ENCODE measurements around the gene FAM217A.

Gene FAM217A

GRCh38 chr6:4074478-4075235 is 4.3 kb downstream of the FAM217A start:
- WGBS: 94% methylated on average over 5 of the region's 6 CpGs

GRCh38 chr6:4071330-4071729 is 7.6 kb downstream of the FAM217A start:
- WGBS: 97% methylated on average over 4 of the region's 4 CpGs
- H3K4me2 ChIP-seq (ENCODE audit: low read length, poor library complexity, severe bottlenecking): no peak overlapping the region
- H3K9me3 ChIP-seq (ENCODE audit: control insufficient read depth, low read length): no peaks in the 10 kb centered on the region
- H4K8ac ChIP-seq (ENCODE audit: low read length): no peak overlapping the region
- H3K27ac ChIP-seq (ENCODE audit: low read length, poor library complexity, severe bottlenecking): no peak overlapping the region
- H3K14ac ChIP-seq (ENCODE audit: low read length in 2 of 2): no peak overlapping the region
- no peak overlapping the region for H3K9ac ChIP-seq (ENCODE audit: low read length)
- no peaks in the 10 kb centered on the region for H3K79me1 ChIP-seq (replicated peaks; ENCODE audit: low read length, poor library complexity, severe bottlenecking)
- H2AFZ ChIP-seq (ENCODE audit: low read depth, low read length): no peak overlapping the region
- no peak overlapping the region for H2BK120ac ChIP-seq (ENCODE audit: low read depth, low read length)
- no peak overlapping the region for H3K4me3 ChIP-seq (ENCODE audit: insufficient read depth in 1 of 2, low read depth in 1 of 2, low read length in 2 of 2)
- DNase-seq: no peak
- no peaks in the 10 kb centered on the region for H3K27me3 ChIP-seq (ENCODE audit: control insufficient read depth in 1 of 2, insufficient read depth in 1 of 2, low read length in 2 of 2)
- no peaks in the 10 kb centered on the region for H3K4me1 ChIP-seq (ENCODE audit: control insufficient read depth, insufficient read depth, low read depth, low read length)
- no peak overlapping the region for H2BK15ac ChIP-seq (ENCODE audit: low read depth, poor library complexity, severe bottlenecking)
- no peak overlapping the region for H2AK5ac ChIP-seq (ENCODE audit: low read length, severe bottlenecking)
- H2BK5ac ChIP-seq (ENCODE audit: low read depth, low read length, poor library complexity, severe bottlenecking): no peak overlapping the region
- H3K18ac ChIP-seq (ENCODE audit: low read depth in 1 of 2, low read length in 2 of 2): no peak overlapping the region
- H3K4ac ChIP-seq (ENCODE audit: low read depth in 1 of 2, low read length in 2 of 2): no peak overlapping the region
- H3K23ac ChIP-seq (ENCODE audit: low read length in 2 of 2): no peak overlapping the region
- no peak overlapping the region for H4K91ac ChIP-seq (ENCODE audit: low read length)
- peaks cover 0 to under 1% of the 10 kb centered on the region in 2 experiments for H3K36me3 ChIP-seq (ENCODE audit: control insufficient read depth in 1 of 2, insufficient read depth in 2 of 2, low read depth in 1 of 2, low read length in 2 of 2)
- no peak overlapping the region for H2BK12ac ChIP-seq (ENCODE audit: low read length in 2 of 2)

More at GRCh38 chr6:4074478-4075235, 4.3 kb downstream of the FAM217A start:
- Histone ChIP-seq H3K27me3 (ENCODE audit: control insufficient read depth in 1 of 2, insufficient read depth in 1 of 2, low read length in 2 of 2) (peaks cover 0 to 4% of the 10 kb centered on the region in 2 experiments), H3K9me3 (ENCODE audit: control insufficient read depth, low read length) (no peaks in the 10 kb centered on the region), H3K79me1 (replicated peaks; ENCODE audit: low read length, poor library complexity, severe bottlenecking) (no peaks in the 10 kb centered on the region), H2BK12ac (ENCODE audit: low read length in 2 of 2) (no peak overlapping the region), H2BK120ac (ENCODE audit: low read depth, low read length) (no peak overlapping the region), H3K4me3 (ENCODE audit: insufficient read depth in 1 of 2, low read depth in 1 of 2, low read length in 2 of 2) (no peak overlapping the region), H3K18ac (ENCODE audit: low read depth in 1 of 2, low read length in 2 of 2) (no peak overlapping the region), H3K4me2 (ENCODE audit: low read length, poor library complexity, severe bottlenecking) (no peak overlapping the region), H4K91ac (ENCODE audit: low read length) (no peak overlapping the region), H3K9ac (ENCODE audit: low read length) (no peak overlapping the region), H2AK5ac (ENCODE audit: low read length, severe bottlenecking) (no peak overlapping the region), H2BK5ac (ENCODE audit: low read depth, low read length, poor library complexity, severe bottlenecking) (no peak overlapping the region), H3K4me1 (ENCODE audit: control insufficient read depth, insufficient read depth, low read depth, low read length) (no peaks in the 10 kb centered on the region), H2AFZ (ENCODE audit: low read depth, low read length) (no peak overlapping the region), H3K27ac (ENCODE audit: low read length, poor library complexity, severe bottlenecking) (no peak overlapping the region), H3K36me3 (ENCODE audit: control insufficient read depth in 1 of 2, insufficient read depth in 2 of 2, low read depth in 1 of 2, low read length in 2 of 2) (no peaks in the 10 kb centered on the region), H3K4ac (ENCODE audit: low read depth in 1 of 2, low read length in 2 of 2) (no peak overlapping the region), H3K14ac (ENCODE audit: low read length in 2 of 2) (no peak overlapping the region), H4K8ac (ENCODE audit: low read length) (no peak overlapping the region), H2BK15ac (ENCODE audit: low read depth, poor library complexity, severe bottlenecking) (no peak overlapping the region), H3K23ac (ENCODE audit: low read length in 2 of 2) (no peak overlapping the region)
- no peak for DNase-seq

GRCh38 chr6:4069199-4069598 is 9.7 kb downstream of the FAM217A start:
- Histone ChIP-seq H3K4ac (ENCODE audit: low read depth in 1 of 2, low read length in 2 of 2) (no peak overlapping the region), H4K8ac (ENCODE audit: low read length) (no peak overlapping the region), H3K9ac (ENCODE audit: low read length) (no peak overlapping the region), H3K23ac (ENCODE audit: low read length in 2 of 2) (no peak overlapping the region), H3K4me2 (ENCODE audit: low read length, poor library complexity, severe bottlenecking) (no peak overlapping the region), H3K14ac (ENCODE audit: low read length in 2 of 2) (no peak overlapping the region), H2AK5ac (ENCODE audit: low read length, severe bottlenecking) (no peak overlapping the region), H3K27ac (ENCODE audit: low read length, poor library complexity, severe bottlenecking) (no peak overlapping the region), H4K91ac (ENCODE audit: low read length) (no peak overlapping the region), H2BK12ac (ENCODE audit: low read length in 2 of 2) (no peak overlapping the region), H3K9me3 (ENCODE audit: control insufficient read depth, low read length) (no peaks in the 10 kb centered on the region), H2AFZ (ENCODE audit: low read depth, low read length) (no peak overlapping the region), H2BK120ac (ENCODE audit: low read depth, low read length) (no peak overlapping the region), H2BK5ac (ENCODE audit: low read depth, low read length, poor library complexity, severe bottlenecking) (no peak overlapping the region), H3K4me3 (ENCODE audit: insufficient read depth in 1 of 2, low read depth in 1 of 2, low read length in 2 of 2) (no peak overlapping the region), H3K79me1 (replicated peaks; ENCODE audit: low read length, poor library complexity, severe bottlenecking) (no peaks in the 10 kb centered on the region), H3K27me3 (ENCODE audit: control insufficient read depth in 1 of 2, insufficient read depth in 1 of 2, low read length in 2 of 2) (no peaks in the 10 kb centered on the region), H3K36me3 (ENCODE audit: control insufficient read depth in 1 of 2, insufficient read depth in 2 of 2, low read depth in 1 of 2, low read length in 2 of 2) (peaks cover 6 to 22% of the 10 kb centered on the region in 2 experiments), H3K18ac (ENCODE audit: low read depth in 1 of 2, low read length in 2 of 2) (no peak overlapping the region), H2BK15ac (ENCODE audit: low read depth, poor library complexity, severe bottlenecking) (no peak overlapping the region), H3K4me1 (ENCODE audit: control insufficient read depth, insufficient read depth, low read depth, low read length) (no peaks in the 10 kb centered on the region)
- DNase-seq: no peak
- 84% methylated on average over 5 of the region's 6 CpGs for WGBS

- H3K9me3 ChIP-seq (ENCODE audit: control insufficient read depth, low read length): no peaks in the 10 kb centered on the region
- no peak overlapping the region for H3K18ac ChIP-seq (ENCODE audit: low read depth in 1 of 2, low read length in 2 of 2)
- peak overlapping the region; percentile 91 for H3K27ac ChIP-seq (ENCODE audit: low read length, poor library complexity, severe bottlenecking)
- no peaks in the 10 kb centered on the region for H3K27me3 ChIP-seq (ENCODE audit: control insufficient read depth in 1 of 2, insufficient read depth in 1 of 2, low read length in 2 of 2)
- no peak overlapping the region for H4K91ac ChIP-seq (ENCODE audit: low read length)
- no peak overlapping the region for H2BK15ac ChIP-seq (ENCODE audit: low read depth, poor library complexity, severe bottlenecking)
- no peak overlapping the region for H2BK120ac ChIP-seq (ENCODE audit: low read depth, low read length)
- H4K8ac ChIP-seq (ENCODE audit: low read length): no peak overlapping the region
- H3K36me3 ChIP-seq (ENCODE audit: control insufficient read depth in 1 of 2, insufficient read depth in 2 of 2, low read depth in 1 of 2, low read length in 2 of 2): peaks cover 6 to 38% of the 10 kb centered on the region in 2 experiments
- H3K14ac ChIP-seq (ENCODE audit: low read length in 2 of 2): no peak overlapping the region
- no peak overlapping the region for H2BK5ac ChIP-seq (ENCODE audit: low read depth, low read length, poor library complexity, severe bottlenecking)
- H2BK12ac ChIP-seq (ENCODE audit: low read length in 2 of 2): no peak overlapping the region
- H3K4ac ChIP-seq (ENCODE audit: low read depth in 1 of 2, low read length in 2 of 2): no peak overlapping the region
- no peak overlapping the region for H3K4me3 ChIP-seq (ENCODE audit: insufficient read depth in 1 of 2, low read depth in 1 of 2, low read length in 2 of 2)
- no peak for DNase-seq
- no peak overlapping the region for H3K23ac ChIP-seq (ENCODE audit: low read length in 2 of 2)
- H3K9ac ChIP-seq (ENCODE audit: low read length): no peak overlapping the region
- H2AFZ ChIP-seq (ENCODE audit: low read depth, low read length): no peak overlapping the region
- H3K4me1 ChIP-seq (ENCODE audit: control insufficient read depth, insufficient read depth, low read depth, low read length): no peaks in the 10 kb centered on the region
- H3K4me2 ChIP-seq (ENCODE audit: low read length, poor library complexity, severe bottlenecking): no peak overlapping the region
- 80% methylated on average over 1 of the region's 1 CpG for WGBS
- no peak overlapping the region for H2AK5ac ChIP-seq (ENCODE audit: low read length, severe bottlenecking)
- H3K79me1 ChIP-seq (replicated peaks; ENCODE audit: low read length, poor library complexity, severe bottlenecking): no peaks in the 10 kb centered on the region
Observed at GRCh38 chr6:4067673-4068072, 11.3 kb downstream of the FAM217A start.
